Epithelial cell of esophagus (primary cell): Measurements from ENCODE around the gene LUZP1.

Experiments used
- DNase-seq: peaks from one replicate; pipeline ENCODE4 v3.0.0; 2010; ENCODE audit warnings: low read depth
- H3K4me3 ChIP-seq: 2 replicates; pipeline ENCODE4 v1.5.1; 2011; ENCODE audit warnings: mild to moderate bottlenecking, low read length, control low read depth
- CTCF ChIP-seq: IDR thresholded peaks from 2 replicates; pipeline ENCODE4 v1.5.1; 2011; ENCODE audit warnings: low read depth, mild to moderate bottlenecking, low read length, control low read depth, inconsistent platforms; ENCODE audit not compliant: insufficient read depth; ENCODE audit errors: missing control alignments

LUZP1 gene

GRCh38 chr1:23168445-23169194 lies at the start of gene LUZP1:
TSS of gene LUZP1 (minus strand) at chr1:23168856.
- TF ChIP-seq CTCF: no peak
- DNase-seq: peak; percentile 90
- H3K4me3 ChIP-seq: peak within 1 kb of the TSS; percentile 95

DNA sequence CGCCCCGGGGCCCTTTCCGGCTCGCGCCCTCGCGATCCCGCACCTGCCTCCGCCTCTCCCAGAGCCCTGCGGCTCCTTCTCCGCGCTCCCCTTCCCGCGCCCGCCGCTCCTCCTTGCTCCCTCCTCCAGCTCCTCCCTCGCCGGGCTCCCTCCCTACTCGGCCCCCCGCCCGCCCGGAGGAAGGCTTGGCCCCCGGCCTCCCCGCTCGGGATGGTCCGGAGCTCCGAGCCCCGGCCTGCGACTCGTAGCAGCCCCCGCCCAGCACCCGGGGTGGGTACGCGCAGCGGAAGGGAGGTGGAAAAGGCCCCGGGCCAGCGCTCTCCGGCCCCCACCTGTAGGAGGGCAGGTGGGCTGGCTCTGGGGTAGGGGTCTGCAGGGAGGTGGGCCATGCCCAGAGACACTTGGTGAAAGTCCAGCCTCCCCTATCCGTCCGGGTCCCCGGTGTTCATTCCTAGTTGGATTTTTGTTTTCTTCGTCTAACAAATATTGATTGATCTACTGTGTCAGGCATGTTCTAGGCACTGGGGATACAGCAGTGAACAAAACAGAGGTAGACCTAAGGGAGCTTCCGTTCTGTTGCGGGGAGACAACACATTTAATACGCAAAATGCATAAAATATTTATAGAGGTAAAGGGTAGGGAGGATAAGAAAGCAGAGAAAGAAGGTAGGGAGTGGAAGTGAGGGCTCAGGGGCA lies 48.9 kb upstream of the LUZP1 start, which contains the start of gene HTR1D:
Gene HTR1D, minus strand, starts transcription at position 82 of the 695 bp plus-strand sequence. CDS start 23,283 bp downstream, outside the sequence.
- no peak for TF ChIP-seq CTCF
- DNase-seq: no peak
- H3K4me3 ChIP-seq: peak within 1 kb of the TSS; percentile 9

DNA sequence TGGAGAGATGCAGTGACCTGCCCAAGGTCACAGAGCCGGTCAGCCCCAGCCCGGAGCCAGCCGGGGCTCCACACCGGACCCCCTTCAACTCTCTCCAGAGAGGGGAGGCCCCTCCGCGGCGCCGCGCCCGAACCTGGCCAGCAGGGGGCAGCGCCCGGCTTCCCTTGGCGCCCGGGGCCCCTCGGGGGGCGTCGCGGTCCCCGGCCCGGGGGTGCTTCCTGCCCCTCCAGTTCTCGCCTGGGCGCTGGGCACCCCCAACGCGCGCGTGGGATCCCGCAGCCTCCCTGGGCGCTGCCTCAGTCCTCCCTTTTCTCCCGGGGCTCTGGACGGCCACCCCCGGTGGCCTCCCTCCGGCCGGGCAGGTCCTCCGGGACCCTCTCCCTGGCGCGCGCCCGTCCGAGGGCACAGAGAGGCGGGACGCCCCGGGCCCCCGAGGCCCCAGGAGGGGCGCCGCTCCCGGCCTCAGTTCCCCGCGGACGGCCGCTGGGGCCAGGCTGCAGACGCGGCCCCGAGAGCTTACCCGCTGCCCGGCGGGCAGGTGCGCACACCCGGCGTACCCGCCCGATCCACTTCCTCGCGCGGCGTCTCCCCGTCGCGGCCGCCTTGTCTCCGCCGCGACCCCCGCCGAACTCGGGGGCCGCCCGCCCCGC lies 48.2 kb upstream of the LUZP1 start:
- TF ChIP-seq CTCF: peak; percentile 28
- DNase-seq: no peak
- H3K4me3 ChIP-seq: peak overlapping the region; percentile 9

GRCh38 chr1:23215751-23216449 lies 47.2 kb upstream of the LUZP1 start:
- no peak for DNase-seq
- no peak for TF ChIP-seq CTCF
- H3K4me3 ChIP-seq: no peak overlapping the region

DNA sequence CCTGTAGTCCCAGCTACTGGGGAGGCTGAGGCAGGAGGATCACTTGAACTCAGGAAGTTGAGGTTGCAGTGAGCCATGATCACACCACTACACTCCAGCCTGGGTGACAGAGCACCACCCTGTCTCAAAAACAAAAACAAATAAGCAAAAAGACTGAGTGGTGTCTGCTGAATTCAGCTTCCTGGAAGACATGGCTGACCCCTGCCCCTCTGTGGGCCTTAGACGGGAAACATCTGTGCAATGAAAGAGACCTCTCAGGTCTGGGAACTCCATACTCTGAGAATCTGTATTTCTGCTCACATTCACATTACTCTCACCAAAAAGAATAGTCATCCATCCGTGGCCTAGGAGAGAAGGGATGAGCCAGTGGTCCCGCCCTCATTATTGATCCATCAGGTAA lies 46.6 kb upstream of the LUZP1 start:
- no peak for TF ChIP-seq CTCF
- DNase-seq: no peak
- no peak overlapping the region for H3K4me3 ChIP-seq

DNA sequence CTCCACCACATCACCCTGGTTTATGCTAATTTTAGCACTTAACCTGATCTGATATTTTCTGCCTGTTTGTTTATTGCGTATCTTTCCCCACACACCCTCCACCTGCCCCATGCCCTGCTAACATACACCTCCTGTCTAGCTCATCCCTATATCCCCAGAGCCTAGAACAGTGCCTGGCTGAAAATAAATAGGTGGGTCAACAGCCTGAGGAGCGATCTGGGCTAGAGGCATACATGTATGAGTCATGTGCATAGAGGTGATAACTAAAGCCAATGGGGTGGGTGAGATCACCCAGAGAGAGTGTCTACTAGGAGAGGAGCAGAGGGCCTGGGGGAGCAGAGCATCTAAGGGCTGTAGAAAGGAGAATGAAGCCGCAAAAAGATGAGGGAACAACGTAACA lies 46.0 kb upstream of the LUZP1 start:
- peak; percentile 50 for DNase-seq
- no peak overlapping the region for H3K4me3 ChIP-seq
- no peak for TF ChIP-seq CTCF
